Bronchus fibroblast of lung (primary cell): ENCODE results near the gene SRRM3. TPM values are rescaled to one million over a fixed set of nuclear protein-coding genes. Genes with fewer than 3 reads are reported as not detected.

ENCODE experiments used
- total RNA-seq: library from RNA; depleted of rRNA; stranded (reverse); fragments of >200 nt; gene quantifications from 2 replicates; pipeline ENCODE4 v1.2.3, GENCODE V29; 2015

The SRRM3 gene
- total RNA-seq, result 1.3 and 1.8 TPM in 2 replicates

GRCh38 chr7:76201732-76202665 is at the start of gene SRRM3:
SRRM3 (plus strand) TSS chr7:76201896; CDS start chr7:76235067, 33,171 bp downstream.

GRCh38 chr7:76302347-76303201 is 100.9 kb downstream of the SRRM3 start, which contains the start of gene HSPB1:
HSPB1 (plus strand) TSS chr7:76302673; CDS start chr7:76302713, 40 bp downstream.

Other genes starting within 250 kb of the SRRM3 start
- 13.8 and 14.9 TPM in 2 replicates for gene TMEM120A, start 207.3 kb upstream of the SRRM3 start, total RNA-seq
- gene STYXL1, start 153.9 kb upstream of the SRRM3 start, total RNA-seq, result 60.8 and 73.5 TPM in 2 replicates
- 163 and 179 TPM in 2 replicates for gene MDH2, start 153.8 kb upstream of the SRRM3 start, total RNA-seq
- 620 and 643 TPM in 2 replicates for gene HSPB1, start 100.8 kb downstream of the SRRM3 start, total RNA-seq
- 38.1 and 47.4 TPM in 2 replicates for gene YWHAG, start 157.1 kb downstream of the SRRM3 start, total RNA-seq
- gene SSC4D, start 207.8 kb downstream of the SRRM3 start, total RNA-seq, result 0.45 and 0.67 TPM in 2 replicates
- gene ZP3, start 223.1 kb downstream of the SRRM3 start, total RNA-seq, result 0.84 and 2.5 TPM in 2 replicates